ENCODE results near the gene COPG2.
"Not testable (repeated sequence)": the region's sequence is repeated elsewhere in the genome, so short reads cannot be mapped to it uniquely, and the experiment has no call there.

GRCh38 chr7:130541287-130541686, 127.3 kb downstream of the COPG2 start:
- not testable (repeated sequence) for TF ChIP-seq ELK1 (IDR thresholded peaks at IDR 0.05; ENCODE audit: borderline replicate concordance, low read depth, low read length); POLR2A (IDR thresholded peaks at IDR 0.05; ENCODE audit: low read depth, low read length); CTCF (conservative IDR thresholded peaks at IDR 0.05; ENCODE audit: low read depth, low read length); SMC3 (IDR thresholded peaks at IDR 0.05; ENCODE audit: low read depth, low read length); CEBPB (IDR thresholded peaks at IDR 0.05; ENCODE audit: low read depth, low read length); RCOR1 (IDR thresholded peaks at IDR 0.05; ENCODE audit: insufficient replicate concordance, low read length); USF2 (IDR thresholded peaks at IDR 0.05; ENCODE audit: low read depth, low read length); MXI1 (IDR thresholded peaks at IDR 0.05; ENCODE audit: borderline replicate concordance, low read depth, low read length); NFE2L2 (IDR thresholded peaks at IDR 0.05; ENCODE audit: low read depth, low read length); BHLHE40 (IDR thresholded peaks at IDR 0.05; ENCODE audit: low read depth, low read length); RAD21 (IDR thresholded peaks at IDR 0.05; ENCODE audit: low read length); FOS (IDR thresholded peaks at IDR 0.05; ENCODE audit: low read depth, low read length); MAFK (IDR thresholded peaks at IDR 0.05; ENCODE audit: low read depth, low read length); RFX5 (IDR thresholded peaks at IDR 0.05; ENCODE audit: low read depth, low read length)
